GM12878 (cell line): ENCODE results near the gene PTK7. TPM values are rescaled to one million over a fixed set of nuclear protein-coding genes. Genes with fewer than 3 reads are reported as not detected.

Experiments
- ATF2 ChIP-seq: IDR thresholded peaks from 2 replicates; pipeline ENCODE4 v1.6.1; 2012; ENCODE audit warnings: low read length, inconsistent platforms
- BMI1 ChIP-seq: fragments of 450-650 bp; IDR thresholded peaks from 2 replicates; pipeline ENCODE4 v1.6.1; 2016; ENCODE audit warnings: mild to moderate bottlenecking, moderate library complexity, borderline replicate concordance
- CTCF ChIP-seq, 3 experiments: IDR thresholded peaks in 2 of 3; conservative IDR thresholded peaks in 1 of 3; 2 replicates each; pipeline ENCODE4 v1.5.1; 2011; ENCODE audit warnings: low read depth in 3 of 3, low read length in 3 of 3, mild to moderate bottlenecking in 3 of 3, control low read depth in 2 of 3, moderate library complexity in 2 of 3, inconsistent platforms in 1 of 3, mixed read lengths in 1 of 3; ENCODE audit not compliant: control insufficient read depth in 2 of 3, insufficient read depth in 1 of 3; ENCODE audit errors: extremely low read depth in 1 of 3
- IRF4 ChIP-seq: IDR thresholded peaks from 2 replicates; pipeline ENCODE4 v1.6.1; 2011; ENCODE audit warnings: low read depth, low read length
- MEF2B ChIP-seq: fragments of 450-650 bp; IDR thresholded peaks from 2 replicates; pipeline ENCODE4 v1.6.1; 2018; ENCODE audit warnings: mild to moderate bottlenecking, moderate library complexity; ENCODE audit not compliant: partially characterized antibody, poor library complexity, severe bottlenecking
- MLLT1 ChIP-seq: fragments of 450-650 bp; IDR thresholded peaks from 2 replicates; pipeline ENCODE4 v1.6.1; 2016; ENCODE audit warnings: mild to moderate bottlenecking
- MXI1 ChIP-seq: fragments of 150-350 bp; IDR thresholded peaks from 2 replicates; pipeline ENCODE4 v1.6.1; 2011; ENCODE audit warnings: low read depth, mild to moderate bottlenecking, inconsistent platforms, low read length, improper control_type of control experiment
- NFYA ChIP-seq: IDR thresholded peaks from 2 replicates; pipeline ENCODE4 v1.6.1; 2011; ENCODE audit warnings: low read depth, mild to moderate bottlenecking, low read length, improper control_type of control experiment, borderline replicate concordance
- RB1 ChIP-seq: fragments of 450-650 bp; formaldehyde crosslinking; IDR thresholded peaks from 2 replicates; pipeline ENCODE4 v1.6.1; 2017; ENCODE audit warnings: mild to moderate bottlenecking, borderline replicate concordance
- SPI1 ChIP-seq: IDR thresholded peaks from 2 replicates; pipeline ENCODE4 v1.6.1; 2011; ENCODE audit warnings: low read depth, mild to moderate bottlenecking, low read length, moderate library complexity, borderline replicate concordance; ENCODE audit not compliant: insufficient read depth
- YY1 ChIP-seq: IDR thresholded peaks from 2 replicates; pipeline ENCODE4 v1.6.1; 2011; ENCODE audit warnings: low read depth, mild to moderate bottlenecking, low read length
- ZBTB40 ChIP-seq: fragments of 450-650 bp; IDR thresholded peaks from 2 replicates; pipeline ENCODE4 v1.6.1; 2016; ENCODE audit warnings: mild to moderate bottlenecking, moderate library complexity, borderline replicate concordance
- ZNF592 ChIP-seq: fragments of 450-650 bp; IDR thresholded peaks from 2 replicates; pipeline ENCODE4 v1.6.1; 2017; ENCODE audit warnings: mild to moderate bottlenecking, moderate library complexity
- polyA plus RNA-seq, 11 experiments: library from polyadenylated mRNA; depleted of rRNA in 4 of 11; unstranded in 6 of 11; stranded (reverse) in 5 of 11; fragments of >200 nt; fragmentation: Nextera tagmentation in 4 of 11; fragmentation: Illumina TruSeq in 1 of 11; extraction: Ambion mirVana in 4 of 11; extraction: Trizol in 1 of 11; gene quantifications; 1 replicate in 1 of 11; 2 replicates in 10 of 11; pipeline versions ENCODE4 v1.2.1 to v1.2.3, GENCODE V29; 2011 to 2016; ENCODE audit warnings: inconsistent platforms in 2 of 11, missing spikeins in 2 of 11, low read depth in 1 of 11
- total RNA-seq, 4 experiments: library from RNA; depleted of rRNA in 3 of 4; stranded (reverse); fragments of >200 nt in 3 of 4; fragmentation: Illumina TruSeq in 1 of 4; extraction: Trizol in 1 of 4; gene quantifications; 2 replicates each; pipeline versions ENCODE4 v1.2.1 to v1.2.3, GENCODE V29; 2013 to 2021

The PTK7 gene
- total and polyA plus RNA-seq, 10 of the 15 experiments (the other 5 are each of a cell fraction or from before 2014, with no cell fraction given) = 0.18 to 14.4 (median 3.3) TPM; not detected in 1

- TF ChIP-seq ZNF592 = peak; percentile 14; the same call in 1 of the 2 replicates
- TF ChIP-seq SPI1 = no peak
- peak; percentile 85 to 97 (median 93); a peak in 5 of 6 replicates for TF ChIP-seq CTCF (IDR thresholded peaks at IDR 0.05 in 2 of 3, conservative IDR thresholded peaks at IDR 0.05 in 1 of 3; ENCODE audit: control insufficient read depth in 2 of 3, extremely low read depth in 1 of 3, insufficient read depth in 1 of 3, low read depth in 3 of 3, low read length in 3 of 3)
- TF ChIP-seq ZBTB40 = no peak
- TF ChIP-seq MXI1 = no peak
- TF ChIP-seq NFYA = no peak
- TF ChIP-seq YY1 = peak; percentile 70
- 0 out of 2 replicates have a peak, but pooled peaks have one; percentile 9 for TF ChIP-seq IRF4
- no peak for TF ChIP-seq MEF2B
- no peak for TF ChIP-seq ATF2
- peak; percentile 45; the same call in 1 of the 2 replicates for TF ChIP-seq RB1
- TF ChIP-seq MLLT1 = no peak
- no peak for TF ChIP-seq BMI1
Measured at GRCh38 chr6:43143235-43144128, 67.4 kb downstream of the PTK7 start (continued).
